Inflammatory macrophage treated with lipopolysaccharide for 4 hours (primary cell): ENCODE data around the gene NIM1K.
"Not testable (repeated sequence)": the region's sequence is repeated elsewhere in the genome, so short reads cannot be mapped to it uniquely, and the experiment has no call there.

Experiments used
- DNase-seq: peaks from one replicate; pipeline ENCODE4 v3.0.0-alpha.2; 2020

The NIM1K gene

GRCh38 chr5:43192558-43193180 lies 644 bp downstream of the NIM1K start:
- peak; percentile 19 for DNase-seq

GRCh38 chr5:43193181-43193893 lies 1.3 kb downstream of the NIM1K start:
- DNase-seq, result peak; percentile 91

- DNase-seq, result no peak
Measured at GRCh38 chr5:43193894-43194265, 1.9 kb downstream of the NIM1K start.

- peak; percentile 5 for DNase-seq
Measured at GRCh38 chr5:43195670-43196265, 3.7 kb downstream of the NIM1K start.

- DNase-seq, result no peak
Measured at GRCh38 chr5:43197535-43197934, 5.5 kb downstream of the NIM1K start.

GRCh38 chr5:43201442-43201841 lies 9.4 kb downstream of the NIM1K start:
- not testable (repeated sequence) for DNase-seq

GRCh38 chr5:43202380-43202779 lies 10.4 kb downstream of the NIM1K start:
- no peak for DNase-seq

- DNase-seq, result no peak
Measured at GRCh38 chr5:43203373-43203772, 11.3 kb downstream of the NIM1K start.

- DNase-seq, result no peak
Measured at GRCh38 chr5:43204958-43205357, 12.9 kb downstream of the NIM1K start.

GRCh38 chr5:43207601-43208000 lies 15.6 kb downstream of the NIM1K start:
- DNase-seq, result no peak

- no peak for DNase-seq
Measured at GRCh38 chr5:43208658-43209057, 16.6 kb downstream of the NIM1K start.

- no peak for DNase-seq
Measured at GRCh38 chr5:43209060-43209459, 17.0 kb downstream of the NIM1K start.

- no peak for DNase-seq
Measured at GRCh38 chr5:43209833-43210232, 17.8 kb downstream of the NIM1K start.

- DNase-seq, result no peak
Measured at GRCh38 chr5:43210570-43210969, 18.5 kb downstream of the NIM1K start.

- no peak for DNase-seq
Measured at GRCh38 chr5:43213951-43214350, 21.9 kb downstream of the NIM1K start.

- peak; percentile 66 for DNase-seq
Measured at GRCh38 chr5:43215073-43215631, 23.1 kb downstream of the NIM1K start.

- no peak for DNase-seq
Measured at GRCh38 chr5:43216941-43217340, 24.9 kb downstream of the NIM1K start.

GRCh38 chr5:43219120-43219519 lies 27.1 kb downstream of the NIM1K start:
- DNase-seq, result no peak

GRCh38 chr5:43221502-43221901 lies 29.5 kb downstream of the NIM1K start:
- DNase-seq, result no peak

- no peak for DNase-seq
Measured at GRCh38 chr5:43225649-43226245, 33.7 kb downstream of the NIM1K start.

GRCh38 chr5:43227655-43228054 lies 35.6 kb downstream of the NIM1K start:
- DNase-seq, result peak; percentile 52

GRCh38 chr5:43230707-43231106 lies 38.7 kb downstream of the NIM1K start:
- no peak for DNase-seq

- peak; percentile 12 for DNase-seq
Measured at GRCh38 chr5:43231977-43232376, 40.0 kb downstream of the NIM1K start.
